GM12878 (cell line): Measurements from ENCODE around the gene CCDC177. TPM values are rescaled to one million over a fixed set of nuclear protein-coding genes. Genes with fewer than 3 reads are reported as not detected.

Source experiments
- ATAC-seq: fragments of 200-7000 bp; cut with Tn5 transposase; 3 replicates; pipeline ENCODE4 v1.9.1; 2020; ENCODE audit warnings: mild to moderate bottlenecking, moderate library complexity
- BruUV-seq: library from RNA; stranded (reverse); fragments of 400-500 nt; replicated peaks from 2 replicates; lab custom pipeline; 2021; lab: Mats Ljungman, UMichigan
- CTCF ChIA-PET: fragments of 300-600 bp; sonication (Branson Sonifier 250); formaldehyde crosslinking; extraction: SDS; loops from one replicate; lab custom pipeline; 2021; ENCODE audit warnings: inconsistent platforms; lab: Yijun Ruan, JAX
- POLR2A ChIA-PET: fragments of 350-600 bp; formaldehyde crosslinking; extraction: SDS; loops from one replicate; lab custom pipeline; 2021; ENCODE audit warnings: inconsistent platforms; lab: Charles Lee
- RAD21 ChIA-PET: fragments of 300-600 bp; sonication (Branson Sonifier 250); formaldehyde crosslinking; loops from one replicate; lab custom pipeline; 2023; ENCODE audit warnings: antibody characterized with exemption; ENCODE audit not compliant: unreplicated experiment; lab: Charles Lee
- SMC1A ChIA-PET: fragments of 300-600 bp; sonication (Branson Sonifier 250); formaldehyde crosslinking; loops from one replicate; lab custom pipeline; 2023; ENCODE audit not compliant: unreplicated experiment, uncharacterized antibody; lab: Charles Lee
- DNase-seq: peaks from one replicate; pipeline ENCODE4 v3.0.0-alpha.2; 2011; ENCODE audit warnings: low read depth, low spot score
- FAIRE-seq: peaks from 3 replicates; lab custom pipeline; 2011; peaks lifted over from hg19 to GRCh38; lab: Jason Lieb, UNC
- H2AFZ ChIP-seq: 2 replicates; pipeline ENCODE4 v1.6.0; 2011; ENCODE audit warnings: low read depth, low read length, control low read depth; ENCODE audit not compliant: control insufficient read depth
- H3K27ac ChIP-seq: 2 replicates; pipeline ENCODE4 v1.5.1; 2011; ENCODE audit warnings: control low read depth; ENCODE audit not compliant: control insufficient read depth, insufficient read depth
- H3K27me3 ChIP-seq, 2 experiments: replicated peaks in 1 of 2; 2 replicates each; pipeline versions ENCODE4 v1.6.0 to v1.6.1; 2011; ENCODE audit warnings: low read length in 1 of 2; ENCODE audit not compliant: control insufficient read depth in 2 of 2, insufficient read depth in 2 of 2
- H3K36me3 ChIP-seq, 2 experiments: 2 replicates each; pipeline ENCODE4 v1.5.1; 2011; ENCODE audit warnings: low read length in 1 of 2; ENCODE audit not compliant: control insufficient read depth in 2 of 2, insufficient read depth in 2 of 2
- H3K4me1 ChIP-seq: 2 replicates; pipeline ENCODE4 v1.6.1; 2011; ENCODE audit warnings: mild to moderate bottlenecking, low read length, moderate library complexity, mixed read lengths; ENCODE audit not compliant: control insufficient read depth, insufficient read depth
- H3K4me2 ChIP-seq: 2 replicates; pipeline ENCODE4 v1.6.0; 2011; ENCODE audit warnings: control low read depth; ENCODE audit not compliant: control insufficient read depth, insufficient read depth
- H3K4me3 ChIP-seq: fragments of 200-600 bp; sonication (generic); 2 replicates; pipeline ENCODE4 v1.5.1; 2016
- H3K79me2 ChIP-seq: 2 replicates; pipeline ENCODE4 v1.6.0; 2011; ENCODE audit warnings: low read length; ENCODE audit not compliant: control insufficient read depth, insufficient read depth
- H3K9ac ChIP-seq: 2 replicates; pipeline ENCODE4 v1.8.0; 2011; ENCODE audit warnings: low read length, control low read depth, mixed read lengths; ENCODE audit not compliant: control insufficient read depth, insufficient read depth
- H3K9me3 ChIP-seq: replicated peaks from 3 replicates; pipeline ENCODE4 v1.5.1; 2011; ENCODE audit warnings: mild to moderate bottlenecking, low read length; ENCODE audit not compliant: control insufficient read depth, insufficient read depth
- H4K20me1 ChIP-seq: 2 replicates; pipeline ENCODE4 v1.6.0; 2011; ENCODE audit not compliant: control insufficient read depth, insufficient read depth
- BRCA1 ChIP-seq: IDR thresholded peaks from 2 replicates; pipeline ENCODE4 v1.6.1; 2011; ENCODE audit warnings: low read depth, low read length, improper control_type of control experiment
- EP300 ChIP-seq, 2 experiments: fragments of 150-350 bp in 1 of 2; IDR thresholded peaks; 2 replicates each; pipeline ENCODE4 v1.6.1; 2011 to 2012; ENCODE audit warnings: low read depth in 2 of 2, low read length in 2 of 2, borderline replicate concordance in 1 of 2, improper control_type of control experiment in 1 of 2, inconsistent platforms in 1 of 2; ENCODE audit not compliant: control insufficient read depth in 1 of 2
- ESRRA ChIP-seq: IDR thresholded peaks from 2 replicates; pipeline ENCODE4 v1.6.1; 2012; ENCODE audit warnings: mild to moderate bottlenecking, low read length, improper control_type of control experiment
- FOXK2 ChIP-seq: fragments of 450-650 bp; IDR thresholded peaks from 2 replicates; pipeline ENCODE4 v1.6.1; 2017; ENCODE audit warnings: mild to moderate bottlenecking, moderate library complexity
- KDM1A ChIP-seq: fragments of 200-600 bp; sonication (generic); IDR thresholded peaks from 2 replicates; pipeline ENCODE4 v1.6.1; 2016; ENCODE audit warnings: borderline replicate concordance
- POLR2A ChIP-seq: IDR thresholded peaks from 2 replicates; pipeline ENCODE4 v1.6.1; 2011; ENCODE audit warnings: low read depth, mild to moderate bottlenecking, low read length
- PRDM15 ChIP-seq: fragments of 450-650 bp; formaldehyde crosslinking; IDR thresholded peaks from 2 replicates; pipeline ENCODE4 v1.4.0; 2020; ENCODE audit warnings: mild to moderate bottlenecking, moderate library complexity
- RAD51 ChIP-seq: fragments of 450-650 bp; IDR thresholded peaks from 2 replicates; pipeline ENCODE4 v1.6.1; 2016; ENCODE audit warnings: moderate library complexity, mild to moderate bottlenecking, inconsistent platforms
- RELA ChIP-seq: fragments of 450-650 bp; IDR thresholded peaks from 2 replicates; pipeline ENCODE4 v1.8.0; 2014; ENCODE audit warnings: borderline replicate concordance; ENCODE audit not compliant: partially characterized antibody
- SPI1 ChIP-seq: IDR thresholded peaks from 2 replicates; pipeline ENCODE4 v1.6.1; 2011; ENCODE audit warnings: low read depth, mild to moderate bottlenecking, low read length, moderate library complexity, borderline replicate concordance; ENCODE audit not compliant: insufficient read depth
- SRF ChIP-seq, 2 experiments: IDR thresholded peaks; 2 replicates each; pipeline ENCODE4 v1.6.1; 2011; ENCODE audit warnings: low read depth in 2 of 2, low read length in 2 of 2, mild to moderate bottlenecking in 1 of 2, moderate library complexity in 1 of 2
- SUPT20H ChIP-seq: IDR thresholded peaks from 2 replicates; pipeline ENCODE4 v1.6.1; 2011; ENCODE audit warnings: low read depth, mild to moderate bottlenecking, low read length, moderate library complexity, borderline replicate concordance; ENCODE audit not compliant: control insufficient read depth
- TCF3 ChIP-seq: IDR thresholded peaks from 2 replicates; pipeline ENCODE4 v1.6.1; 2012; ENCODE audit warnings: low read depth, mild to moderate bottlenecking, low read length, borderline replicate concordance; ENCODE audit not compliant: insufficient read depth
- ZBED1 ChIP-seq: IDR thresholded peaks from 2 replicates; pipeline ENCODE4 v1.6.1; 2016; ENCODE audit warnings: borderline replicate concordance
- ZNF24 ChIP-seq: fragments of 450-650 bp; IDR thresholded peaks from 2 replicates; pipeline ENCODE4 v1.6.1; 2017; ENCODE audit warnings: antibody characterized with exemption, mild to moderate bottlenecking
- WGBS: methylation state at CpG from one replicate; pipeline ENCODE4 v1.1.6; 2016; ENCODE audit warnings: low lambda C conversion rate; ENCODE audit not compliant: insufficient replicate concordance, insufficient coverage; ENCODE audit errors: missing lambda C conversion rate; 5-methylcytosine and 5-hydroxymethylcytosine counted together
- in situ Hi-C: fragments of 300-500 bp; cut with MboI; formaldehyde crosslinking; loops from 9 replicates; pipeline ENCODE4 v1.14.3; 2018; ENCODE audit warnings: mixed read lengths
- intact Hi-C: fragments of 100-400 bp; cut with micrococcal nuclease; formaldehyde crosslinking; loops from one replicate; pipeline ENCODE4 v1.14.2; 2022; ENCODE audit not compliant: unreplicated experiment
- polyA plus RNA-seq, 11 experiments: library from polyadenylated mRNA; depleted of rRNA in 4 of 11; unstranded in 6 of 11; stranded (reverse) in 5 of 11; fragments of >200 nt; fragmentation: Nextera tagmentation in 4 of 11; fragmentation: Illumina TruSeq in 1 of 11; extraction: Ambion mirVana in 4 of 11; extraction: Trizol in 1 of 11; gene quantifications; 1 replicate in 1 of 11; 2 replicates in 10 of 11; pipeline versions ENCODE4 v1.2.1 to v1.2.3, GENCODE V29; 2011 to 2016; ENCODE audit warnings: inconsistent platforms in 2 of 11, missing spikeins in 2 of 11, low read depth in 1 of 11
- total RNA-seq, 4 experiments: library from RNA; depleted of rRNA in 3 of 4; stranded (reverse); fragments of >200 nt in 3 of 4; fragmentation: Illumina TruSeq in 1 of 4; extraction: Trizol in 1 of 4; gene quantifications; 2 replicates each; pipeline versions ENCODE4 v1.2.1 to v1.2.3, GENCODE V29; 2013 to 2021
- TF ChIP-seq, protein P1 (sequence below): fragments of 450-650 bp; formaldehyde crosslinking; IDR thresholded peaks from 2 replicates; pipeline ENCODE4 v1.4.0; 2022; ENCODE audit warnings: mild to moderate bottlenecking, moderate library complexity

The CCDC177 gene
- total and polyA plus RNA-seq, 10 of the 15 experiments (the other 5 are each of a cell fraction or from before 2014, with no cell fraction given), result not detected

DNA sequence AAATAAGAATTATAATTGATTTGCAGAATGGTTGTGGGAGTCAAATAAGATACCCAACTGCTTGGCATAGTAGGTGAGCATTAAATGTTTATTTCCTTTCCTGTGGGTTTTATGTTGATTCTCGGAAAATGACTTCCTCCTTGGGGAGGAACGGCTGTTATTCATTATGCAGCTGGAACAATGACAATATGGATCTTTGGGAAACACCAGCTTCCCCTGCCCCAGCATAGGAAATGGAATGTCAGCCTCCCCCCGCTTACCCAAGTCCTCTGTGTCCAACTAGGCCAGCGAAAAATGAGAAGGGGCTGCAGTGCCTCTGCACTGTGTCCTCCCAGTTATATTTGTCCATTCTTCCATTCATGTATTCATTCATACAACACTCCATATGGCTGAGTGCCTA is 11.7 kb upstream of the CCDC177 start:
- WGBS, result 48% methylated on average over 4 of the region's 4 CpGs
- FAIRE-seq (no peak), ATAC-seq (no peak), DNase-seq (no peak)
- in situ Hi-C loops, result loop anchor here (10.0 kb wide), 1 partner anchor 438 kb away; no protein-coding TSS in a partner anchor
- H3K9me3 ChIP-seq, result no peaks in the 10 kb centered on the region; the same call in 2 of the 3 replicates
- H3K27ac ChIP-seq, result no peak overlapping the region
- no peaks in the 10 kb centered on the region for H3K36me3 ChIP-seq
- no peak overlapping the region for H2AFZ ChIP-seq
- no peak overlapping the region for H3K4me2 ChIP-seq
- intact Hi-C loops, result loop anchor here (5.0 kb wide), 1 partner anchor 441 kb away; no protein-coding TSS in a partner anchor
- H3K4me3 ChIP-seq, result no peak overlapping the region
- SMC1A ChIA-PET, result interaction anchor here (2.1 kb wide), 1 partner anchor 141 kb away, joined by 12 read pairs; no protein-coding TSS in a partner anchor
- no peaks in the 10 kb centered on the region for H3K4me1 ChIP-seq
- H3K79me2 ChIP-seq, result no peaks in the 10 kb centered on the region
- no peaks in the 10 kb centered on the region for H4K20me1 ChIP-seq
- RAD21 ChIA-PET, result no interaction called here
- H3K9ac ChIP-seq, result no peak overlapping the region
- TF ChIP-seq PRDM15 (CRISPR knock-in tag) (no peak), EP300 (IDR thresholded peaks at IDR 0.05; ENCODE audit: borderline replicate concordance in 1 of 2, control insufficient read depth in 1 of 2, low read depth in 2 of 2, low read length in 2 of 2) (no peak), ZBED1 (no peak), BRCA1 (no peak), FOXK2 (no peak), RELA (no peak), ESRRA (no peak), ZNF24 (no peak), SUPT20H (no peak), SRF (IDR thresholded peaks at IDR 0.05; ENCODE audit: low read depth in 2 of 2, low read length in 2 of 2) (no peak), KDM1A (no peak), TCF3 (no peak), SPI1 (no peak), POLR2A (no peak), RAD51 (no peak)
- TF ChIP-seq, protein P1, sequence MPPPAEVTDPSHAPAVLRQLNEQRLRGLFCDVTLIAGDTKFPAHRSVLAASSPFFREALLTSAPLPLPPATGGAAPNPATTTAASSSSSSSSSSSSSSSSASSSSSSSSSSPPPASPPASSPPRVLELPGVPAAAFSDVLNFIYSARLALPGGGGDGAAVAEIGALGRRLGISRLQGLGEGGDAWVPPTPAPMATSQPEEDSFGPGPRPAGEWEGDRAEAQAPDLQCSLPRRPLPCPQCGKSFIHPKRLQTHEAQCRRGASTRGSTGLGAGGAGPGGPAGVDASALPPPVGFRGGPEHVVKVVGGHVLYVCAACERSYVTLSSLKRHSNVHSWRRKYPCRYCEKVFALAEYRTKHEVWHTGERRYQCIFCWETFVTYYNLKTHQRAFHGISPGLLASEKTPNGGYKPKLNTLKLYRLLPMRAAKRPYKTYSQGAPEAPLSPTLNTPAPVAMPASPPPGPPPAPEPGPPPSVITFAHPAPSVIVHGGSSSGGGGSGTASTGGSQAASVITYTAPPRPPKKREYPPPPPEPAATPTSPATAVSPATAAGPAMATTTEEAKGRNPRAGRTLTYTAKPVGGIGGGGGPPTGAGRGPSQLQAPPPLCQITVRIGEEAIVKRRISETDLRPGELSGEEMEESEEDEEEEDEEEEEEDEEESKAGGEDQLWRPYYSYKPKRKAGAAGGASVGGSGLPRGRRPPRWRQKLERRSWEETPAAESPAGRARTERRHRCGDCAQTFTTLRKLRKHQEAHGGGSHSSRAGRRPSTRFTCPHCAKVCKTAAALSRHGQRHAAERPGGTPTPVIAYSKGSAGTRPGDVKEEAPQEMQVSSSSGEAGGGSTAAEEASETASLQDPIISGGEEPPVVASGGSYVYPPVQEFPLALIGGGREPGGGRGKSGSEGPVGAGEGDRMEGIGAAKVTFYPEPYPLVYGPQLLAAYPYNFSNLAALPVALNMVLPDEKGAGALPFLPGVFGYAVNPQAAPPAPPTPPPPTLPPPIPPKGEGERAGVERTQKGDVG (CRISPR knock-in tag), result no peak
- CTCF ChIA-PET, result interaction anchor here (1.0 to 4.2 kb wide), 5 partner anchors 18 to 144 kb away, joined by 3 to 21 read pairs (median 3); no protein-coding TSS in a partner anchor
- no peaks in the 10 kb centered on the region for H3K27me3 ChIP-seq
- POLR2A ChIA-PET, result no interaction called here
- no TSS peak for BruUV-seq
